Right forelimb (tissue), 1 donor: ENCODE data around the gene SCUBE1.

Experiments
- DNase-seq: peaks from one replicate; pipeline ENCODE4 v3.0.0-alpha.2; 2018

Gene SCUBE1

GRCh38 chr22:43343262-43343669 is at the start of gene SCUBE1:
TSS of gene SCUBE1 (minus strand) at chr22:43343372. CDS start at chr22:43343261, 111 bp downstream.
- DNase-seq, result peak; percentile 76

GRCh38 chr22:43392385-43392989 is 49.3 kb upstream of the SCUBE1 start:
- DNase-seq, result no peak

- no peak for DNase-seq
Observed at GRCh38 chr22:43391306-43391705, 48.1 kb upstream of the SCUBE1 start.

GRCh38 chr22:43390872-43391271 is 47.7 kb upstream of the SCUBE1 start:
- DNase-seq, result no peak

GRCh38 chr22:43390166-43390565 is 47.0 kb upstream of the SCUBE1 start:
- no peak for DNase-seq

- no peak for DNase-seq
Observed at GRCh38 chr22:43389227-43389836, 46.2 kb upstream of the SCUBE1 start.

- DNase-seq, result peak; percentile 84
Observed at GRCh38 chr22:43388420-43388851, 45.3 kb upstream of the SCUBE1 start.

- no peak for DNase-seq
Observed at GRCh38 chr22:43387815-43388214, 44.6 kb upstream of the SCUBE1 start.

GRCh38 chr22:43385770-43386641 is 42.8 kb upstream of the SCUBE1 start:
- peak; percentile 91 for DNase-seq

- no peak for DNase-seq
Observed at GRCh38 chr22:43384863-43385262, 41.7 kb upstream of the SCUBE1 start.

GRCh38 chr22:43381693-43382092 is 38.5 kb upstream of the SCUBE1 start:
- no peak for DNase-seq

GRCh38 chr22:43377896-43378704 is 34.9 kb upstream of the SCUBE1 start:
- peak; percentile 61 for DNase-seq

- peak; percentile 53 for DNase-seq
Observed at GRCh38 chr22:43377548-43377895, 34.4 kb upstream of the SCUBE1 start.

GRCh38 chr22:43376765-43377547 is 33.8 kb upstream of the SCUBE1 start:
- DNase-seq, result no peak

GRCh38 chr22:43375951-43376455 is 32.8 kb upstream of the SCUBE1 start:
- DNase-seq, result no peak

GRCh38 chr22:43370036-43370435 is 26.9 kb upstream of the SCUBE1 start:
- peak; percentile 41 for DNase-seq

- peak; percentile 12 for DNase-seq
Observed at GRCh38 chr22:43365715-43366440, 22.7 kb upstream of the SCUBE1 start.

- DNase-seq, result no peak
Observed at GRCh38 chr22:43364169-43364435, 20.9 kb upstream of the SCUBE1 start.

GRCh38 chr22:43363315-43364168 is 20.4 kb upstream of the SCUBE1 start:
- DNase-seq, result peak; percentile 35

GRCh38 chr22:43360576-43360975 is 17.4 kb upstream of the SCUBE1 start:
- peak; percentile 28 for DNase-seq
